ENCODE measurements around the gene BIRC6.

Gene BIRC6

DNA sequence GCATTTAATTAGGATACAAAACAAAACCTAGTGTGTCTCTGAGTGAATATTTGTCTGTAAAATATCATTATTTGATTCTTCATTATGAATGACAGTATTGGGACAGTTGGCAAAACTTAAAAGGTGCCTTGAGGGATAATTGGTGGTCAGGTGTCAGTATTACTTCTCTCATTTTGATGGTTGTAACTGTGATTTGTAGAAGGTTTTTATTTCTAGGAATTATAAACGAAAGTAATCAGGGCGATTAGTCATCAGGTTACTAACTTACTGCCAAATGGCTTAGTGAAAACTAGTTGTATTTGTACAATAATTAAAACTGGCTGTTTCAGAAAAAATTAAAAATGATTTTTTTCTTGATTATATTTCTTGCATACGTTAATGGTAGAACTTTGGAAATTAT is 117.6 kb downstream of the BIRC6 start:
- no peaks in the 10 kb centered on the region for H3K4me1 ChIP-seq (ENCODE audit: control insufficient read depth in 1 of 2, insufficient read depth in 1 of 2, low read depth in 1 of 2, low read length in 1 of 2)
- no peak overlapping the region for H3K4me3 ChIP-seq (ENCODE audit: low read depth in 1 of 2, low read length in 1 of 2)
- TF ChIP-seq CTCF (IDR thresholded peaks at IDR 0.05), result no peak
- no peaks in the 10 kb centered on the region for H3K27me3 ChIP-seq
- peaks cover 71% of the 10 kb centered on the region for H3K36me3 ChIP-seq
- no peak overlapping the region for H3K27ac ChIP-seq
- H3K9me3 ChIP-seq, result no peaks in the 10 kb centered on the region

- Histone ChIP-seq H3K4me3 (ENCODE audit: low read depth in 1 of 2, low read length in 1 of 2) (no peak overlapping the region), H3K27ac (no peak overlapping the region), H3K36me3 (peaks cover 75% of the 10 kb centered on the region), H3K27me3 (no peaks in the 10 kb centered on the region), H3K9me3 (no peaks in the 10 kb centered on the region), H3K4me1 (ENCODE audit: control insufficient read depth in 1 of 2, insufficient read depth in 1 of 2, low read depth in 1 of 2, low read length in 1 of 2) (no peaks in the 10 kb centered on the region)
- no peak for TF ChIP-seq CTCF (IDR thresholded peaks at IDR 0.05)
Observed at GRCh38 chr2:32478889-32479620, 122.2 kb downstream of the BIRC6 start.

DNA sequence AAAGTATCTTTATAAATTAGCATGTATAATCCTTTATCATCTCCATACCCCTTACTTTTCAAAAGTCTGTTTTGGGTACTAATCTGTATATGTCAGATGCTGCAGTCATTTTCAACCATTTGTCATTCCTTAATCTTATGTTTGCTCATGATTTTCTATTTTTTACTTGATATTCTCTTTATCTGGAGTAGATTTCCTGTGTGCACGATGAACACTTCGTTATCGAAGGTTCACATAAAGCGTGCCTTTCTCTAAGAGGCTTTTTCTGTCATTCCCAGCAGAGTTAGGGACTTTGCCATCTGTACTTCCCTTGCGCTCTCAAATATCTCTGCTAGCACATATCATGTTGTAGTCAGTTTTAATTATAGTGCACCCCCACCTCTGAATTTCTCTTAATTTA is 123.2 kb downstream of the BIRC6 start:
- TF ChIP-seq CTCF (IDR thresholded peaks at IDR 0.05), result no peak
- Histone ChIP-seq H3K4me3 (ENCODE audit: low read depth in 1 of 2, low read length in 1 of 2) (no peak overlapping the region), H3K27me3 (no peaks in the 10 kb centered on the region), H3K4me1 (ENCODE audit: control insufficient read depth in 1 of 2, insufficient read depth in 1 of 2, low read depth in 1 of 2, low read length in 1 of 2) (peaks cover 5% of the 10 kb centered on the region in 2 experiments), H3K9me3 (no peaks in the 10 kb centered on the region), H3K27ac (no peak overlapping the region), H3K36me3 (peaks cover 75% of the 10 kb centered on the region)

DNA sequence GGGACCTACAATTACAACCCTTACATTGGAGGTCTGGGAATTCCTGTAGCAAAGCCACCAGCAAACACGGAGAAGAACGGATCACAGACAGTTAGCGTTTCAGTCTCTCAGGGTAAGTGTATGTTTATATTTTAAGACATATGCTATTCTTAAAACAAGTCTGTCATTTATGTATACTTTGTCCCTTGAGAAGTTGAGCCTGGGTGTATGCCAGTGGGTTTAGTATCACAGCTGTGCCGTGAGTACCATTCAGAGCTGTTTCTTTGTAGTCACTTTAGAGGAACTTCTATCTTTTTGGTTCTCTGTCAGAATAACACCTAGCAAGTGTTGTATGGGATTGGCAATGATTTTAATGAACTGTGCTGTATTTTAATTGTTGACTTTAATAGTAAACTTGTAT is 125.6 kb downstream of the BIRC6 start:
- Histone ChIP-seq H3K27me3 (no peaks in the 10 kb centered on the region), H3K36me3 (peaks cover 69% of the 10 kb centered on the region), H3K4me3 (ENCODE audit: low read depth in 1 of 2, low read length in 1 of 2) (no peak overlapping the region), H3K27ac (no peak overlapping the region), H3K9me3 (no peaks in the 10 kb centered on the region), H3K4me1 (ENCODE audit: control insufficient read depth in 1 of 2, insufficient read depth in 1 of 2, low read depth in 1 of 2, low read length in 1 of 2) (peaks cover 13 to 14% of the 10 kb centered on the region in 2 experiments)
- no peak for TF ChIP-seq CTCF (IDR thresholded peaks at IDR 0.05)

DNA sequence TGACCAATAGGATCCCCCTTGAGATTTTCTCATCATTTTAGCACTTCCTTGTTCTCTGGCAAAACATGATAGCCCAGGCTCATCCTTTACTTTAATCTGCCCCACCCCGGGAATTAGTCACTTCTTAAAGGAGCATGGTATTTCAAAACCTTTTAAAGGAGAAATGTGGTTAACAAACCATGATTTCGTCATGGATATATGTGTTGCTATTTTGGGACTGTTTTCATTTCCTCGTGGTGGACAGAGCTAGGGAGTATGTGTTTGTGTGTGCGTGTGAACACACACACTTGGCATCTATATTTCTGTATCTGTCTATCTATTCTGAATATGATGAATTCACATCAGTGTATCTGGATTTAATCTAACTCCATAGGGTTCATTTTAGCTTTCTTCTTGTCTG is 128.1 kb downstream of the BIRC6 start:
- Histone ChIP-seq H3K36me3 (peaks cover 54% of the 10 kb centered on the region), H3K27ac (peak overlapping the region; percentile 54)

More for the DNA sequence above, 128.1 kb downstream of the BIRC6 start:
- no peak for TF ChIP-seq CTCF (IDR thresholded peaks at IDR 0.05)
- Histone ChIP-seq H3K27me3 (no peaks in the 10 kb centered on the region), H3K9me3 (no peaks in the 10 kb centered on the region), H3K4me3 (ENCODE audit: low read depth in 1 of 2, low read length in 1 of 2) (no peak overlapping the region), H3K4me1 (ENCODE audit: control insufficient read depth in 1 of 2, insufficient read depth in 1 of 2, low read depth in 1 of 2, low read length in 1 of 2) (peaks cover 13 to 14% of the 10 kb centered on the region in 2 experiments)
